Upper lobe of left lung (tissue), 4 donors: ENCODE data around the gene ADPRHL1.

ENCODE experiments used
- EP300 ChIP-seq, 4 donors: sonication (generic); formaldehyde crosslinking; IDR thresholded peaks; one replicate each; pipeline ENCODE4 v1.5.1; 2017; ENCODE audit warnings: antibody characterized with exemption in 4 of 4, control low read depth in 2 of 4
- POLR2A ChIP-seq, 4 donors: fragments of 450-650 bp; IDR thresholded peaks; one replicate each; pipeline ENCODE4 v1.5.1; 2016 to 2017; ENCODE audit warnings: antibody characterized with exemption in 4 of 4, mild to moderate bottlenecking in 2 of 4
- POLR2AphosphoS5 ChIP-seq, 2 donors: sonication (generic); formaldehyde crosslinking; IDR thresholded peaks; one replicate each; pipeline ENCODE4 v1.5.1; 2017; ENCODE audit warnings: antibody characterized with exemption in 2 of 2
- TF ChIP-seq, protein P1 (sequence below), 6 experiments: fragments of 450-650 bp in 4 of 6; fragments of 200-600 bp in 2 of 6; sonication (generic) in 2 of 6; IDR thresholded peaks; one replicate each; pipeline ENCODE4 v1.5.1; 2016 to 2019; ENCODE audit warnings: antibody characterized with exemption in 6 of 6

DNA sequence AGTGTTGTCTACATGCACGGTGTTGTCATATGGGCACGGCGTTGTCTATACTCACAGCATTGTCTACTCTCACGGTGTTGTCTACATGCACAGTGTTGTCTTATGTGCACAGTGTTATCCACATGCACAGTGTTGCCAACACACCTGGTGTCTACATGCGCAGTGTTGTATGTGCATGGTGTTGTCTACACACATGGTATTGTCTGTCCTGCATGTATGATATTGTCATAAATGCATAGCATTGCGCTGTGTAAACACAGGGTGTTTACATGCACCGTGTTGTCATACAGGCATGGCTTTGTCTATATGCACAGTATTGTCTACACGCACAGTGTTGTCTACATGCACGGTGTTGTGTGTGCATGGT lies 6.8 kb downstream of the ADPRHL1 start:
- TF ChIP-seq, protein P1, sequence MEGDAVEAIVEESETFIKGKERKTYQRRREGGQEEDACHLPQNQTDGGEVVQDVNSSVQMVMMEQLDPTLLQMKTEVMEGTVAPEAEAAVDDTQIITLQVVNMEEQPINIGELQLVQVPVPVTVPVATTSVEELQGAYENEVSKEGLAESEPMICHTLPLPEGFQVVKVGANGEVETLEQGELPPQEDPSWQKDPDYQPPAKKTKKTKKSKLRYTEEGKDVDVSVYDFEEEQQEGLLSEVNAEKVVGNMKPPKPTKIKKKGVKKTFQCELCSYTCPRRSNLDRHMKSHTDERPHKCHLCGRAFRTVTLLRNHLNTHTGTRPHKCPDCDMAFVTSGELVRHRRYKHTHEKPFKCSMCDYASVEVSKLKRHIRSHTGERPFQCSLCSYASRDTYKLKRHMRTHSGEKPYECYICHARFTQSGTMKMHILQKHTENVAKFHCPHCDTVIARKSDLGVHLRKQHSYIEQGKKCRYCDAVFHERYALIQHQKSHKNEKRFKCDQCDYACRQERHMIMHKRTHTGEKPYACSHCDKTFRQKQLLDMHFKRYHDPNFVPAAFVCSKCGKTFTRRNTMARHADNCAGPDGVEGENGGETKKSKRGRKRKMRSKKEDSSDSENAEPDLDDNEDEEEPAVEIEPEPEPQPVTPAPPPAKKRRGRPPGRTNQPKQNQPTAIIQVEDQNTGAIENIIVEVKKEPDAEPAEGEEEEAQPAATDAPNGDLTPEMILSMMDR (IDR thresholded peaks at IDR 0.05): no peak
- TF ChIP-seq POLR2AphosphoS5 (IDR thresholded peaks at IDR 0.05): no peak
- TF ChIP-seq EP300 (IDR thresholded peaks at IDR 0.05): no peak
- TF ChIP-seq POLR2A (IDR thresholded peaks at IDR 0.05): no peak
